ENCODE results near the gene FBH1. TPM values are rescaled to one million over a fixed set of nuclear protein-coding genes. Genes with fewer than 3 reads are reported as not detected.
"Not testable (repeated sequence)": the region's sequence is repeated elsewhere in the genome, so short reads cannot be mapped to it uniquely, and the experiment has no call there.

Gene FBH1
- total RNA-seq, 1 donor from 2014 or later = 69.4 TPM

DNA sequence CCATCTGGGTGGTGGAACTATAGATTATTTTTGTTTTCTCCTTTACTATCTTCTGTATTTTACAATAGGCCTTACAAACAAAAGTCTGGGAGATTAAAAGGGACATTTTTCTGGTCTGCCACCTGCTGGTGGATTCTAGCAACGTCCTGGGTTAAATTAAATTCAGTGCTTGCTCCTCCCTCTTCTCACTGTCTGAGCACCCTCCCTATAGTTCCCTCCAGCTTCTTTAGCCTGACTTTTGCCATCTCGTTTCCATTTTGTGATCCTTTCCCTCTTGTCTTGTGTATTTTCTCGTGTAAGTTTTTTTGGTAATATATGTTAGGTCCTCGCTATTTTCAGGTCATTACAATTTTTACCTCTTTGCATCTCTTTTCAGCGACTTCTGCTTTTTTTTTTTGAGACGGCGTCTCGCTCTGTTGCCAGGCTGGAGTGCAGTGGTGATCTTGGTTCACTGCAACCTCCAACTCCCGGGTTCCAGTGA lies 16.5 kb upstream of the FBH1 start:
- intact Hi-C loops (cut with micrococcal nuclease) = loop anchor here (1.0 to 5.0 kb wide), 3 partner anchors 191 to 436 kb away; partner anchors contain the start of gene TASOR2

DNA sequence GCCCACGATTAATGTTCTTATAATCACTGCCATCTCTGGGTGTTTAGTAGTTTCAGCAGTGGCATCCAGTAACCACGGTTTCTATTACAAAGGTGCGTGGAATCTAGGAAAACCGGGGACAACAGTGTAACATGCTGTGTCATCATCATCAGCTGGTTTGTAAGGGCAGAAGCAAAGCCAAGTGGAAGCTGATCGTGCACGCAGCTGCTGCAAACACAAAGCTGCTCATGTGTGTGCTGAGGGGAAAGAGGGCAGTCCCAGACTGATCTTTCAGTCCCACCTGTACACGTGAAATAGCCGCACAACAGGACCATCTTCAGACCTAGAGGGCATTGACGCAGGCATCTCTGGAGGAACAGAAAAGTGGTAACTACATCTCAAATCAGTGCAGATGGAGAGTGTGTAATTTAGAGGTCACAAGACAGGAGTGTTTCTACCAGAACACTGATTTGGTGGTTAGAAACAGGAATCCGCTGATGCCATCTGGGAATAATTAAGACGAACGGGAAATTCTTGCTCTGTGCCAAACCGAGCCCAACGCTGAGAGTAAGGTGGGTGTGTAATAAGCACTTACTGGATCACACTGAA lies 13.8 kb upstream of the FBH1 start:
- intact Hi-C loops (cut with micrococcal nuclease) = no loop called here

DNA sequence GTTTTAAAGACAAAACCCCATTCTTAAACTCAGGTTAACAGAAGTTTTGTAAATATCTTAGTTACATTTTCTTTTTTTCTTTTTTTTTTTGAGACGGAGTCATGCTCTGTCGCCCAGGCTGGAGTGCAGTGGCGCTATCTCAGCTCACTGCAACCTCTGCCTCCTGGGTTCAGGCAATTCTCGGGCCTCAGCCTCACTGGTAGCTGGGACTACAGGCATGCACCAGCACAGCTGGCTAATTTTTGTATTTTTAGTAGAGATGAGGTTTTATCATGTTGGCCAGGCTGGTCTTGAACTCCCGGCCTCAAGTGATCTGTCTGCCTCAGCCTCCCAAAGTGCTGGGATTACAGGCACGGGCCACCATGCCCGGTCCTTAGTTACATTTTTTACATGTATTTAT lies 13.0 kb upstream of the FBH1 start:
- intact Hi-C loops (cut with micrococcal nuclease) = not testable (repeated sequence)

DNA sequence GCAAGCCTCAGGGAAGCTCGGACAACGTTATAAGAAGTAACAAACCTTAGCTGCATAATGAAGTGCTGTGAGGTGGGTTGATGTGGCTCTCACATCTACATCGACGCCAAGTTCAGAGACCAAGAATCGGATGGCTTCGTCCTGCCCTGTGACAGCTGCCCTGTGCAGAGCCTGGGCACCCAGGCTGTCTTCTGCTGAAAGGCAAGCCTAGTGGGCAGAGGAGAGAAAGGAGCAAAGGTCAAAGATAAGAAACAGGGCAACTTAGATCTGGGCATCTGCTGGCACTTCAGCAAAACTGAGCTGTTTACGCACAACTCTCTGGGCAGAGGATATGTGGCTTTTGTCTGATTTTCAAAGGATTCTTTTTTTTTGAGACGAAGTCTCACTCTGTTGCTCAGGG lies 7.1 kb upstream of the FBH1 start:
- intact Hi-C loops (cut with micrococcal nuclease) = no loop called here

DNA sequence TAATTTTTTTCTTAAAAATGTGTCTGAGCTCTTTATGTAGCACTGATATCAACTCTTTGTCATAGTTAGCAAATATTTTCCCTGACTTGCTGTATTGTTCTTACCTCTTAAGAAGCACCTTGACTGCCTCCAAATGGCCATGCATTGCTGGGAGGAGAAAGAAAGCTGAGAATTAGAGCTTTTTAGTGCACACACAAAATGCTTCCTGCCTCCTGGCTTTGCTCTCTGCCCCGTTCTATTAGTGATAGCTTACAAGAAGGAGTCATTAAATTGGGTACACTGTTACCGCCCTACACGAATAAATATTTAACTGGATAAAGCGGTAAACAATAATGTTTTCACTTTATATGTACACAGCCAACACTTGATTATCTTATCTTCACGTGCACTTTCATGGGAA lies 4.4 kb upstream of the FBH1 start:
- intact Hi-C loops (cut with micrococcal nuclease) = no loop called here

DNA sequence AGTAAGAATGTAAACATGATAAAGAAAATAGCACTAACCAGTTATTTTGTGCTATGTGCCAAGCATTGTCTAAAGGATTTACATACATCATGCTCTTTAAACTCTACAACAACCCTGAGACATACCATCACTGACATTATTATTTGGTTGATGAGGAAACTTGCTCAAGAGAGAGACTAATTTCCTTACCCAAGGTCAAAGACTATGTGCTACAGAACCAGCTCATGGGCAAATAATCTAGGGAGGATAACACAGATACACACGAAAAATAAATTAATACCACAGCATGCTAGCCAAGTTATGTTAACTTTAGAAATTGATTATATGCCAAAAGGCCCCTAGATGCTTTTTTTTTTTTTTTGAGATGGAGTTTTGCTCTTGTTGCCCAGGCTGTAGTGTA lies 3.0 kb upstream of the FBH1 start:
- intact Hi-C loops (cut with micrococcal nuclease) = no loop called here

DNA sequence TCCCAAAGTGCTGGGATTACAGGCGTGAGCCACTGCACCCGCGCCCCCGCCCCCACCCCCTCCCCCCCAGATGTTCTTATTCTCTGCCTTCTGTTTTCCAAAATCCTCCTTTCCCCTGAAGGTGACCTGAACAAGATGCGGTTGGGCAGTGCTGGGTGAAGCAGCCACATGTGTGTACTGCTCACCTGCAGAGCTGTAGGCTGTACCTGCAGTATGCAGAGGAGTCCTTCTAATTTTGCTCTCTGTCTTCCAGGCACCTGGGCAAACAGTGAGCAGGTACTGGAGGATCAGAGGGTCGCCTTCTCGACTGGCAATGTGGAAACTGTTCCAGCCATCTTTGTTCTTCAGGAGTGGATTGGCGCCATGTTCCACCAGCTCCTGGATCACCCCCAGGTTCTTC lies 2.4 kb upstream of the FBH1 start:
- intact Hi-C loops (cut with micrococcal nuclease) = loop anchor here (2.0 kb wide), 1 partner anchor 203 kb away; the partner anchor contains the start of gene TASOR2

DNA sequence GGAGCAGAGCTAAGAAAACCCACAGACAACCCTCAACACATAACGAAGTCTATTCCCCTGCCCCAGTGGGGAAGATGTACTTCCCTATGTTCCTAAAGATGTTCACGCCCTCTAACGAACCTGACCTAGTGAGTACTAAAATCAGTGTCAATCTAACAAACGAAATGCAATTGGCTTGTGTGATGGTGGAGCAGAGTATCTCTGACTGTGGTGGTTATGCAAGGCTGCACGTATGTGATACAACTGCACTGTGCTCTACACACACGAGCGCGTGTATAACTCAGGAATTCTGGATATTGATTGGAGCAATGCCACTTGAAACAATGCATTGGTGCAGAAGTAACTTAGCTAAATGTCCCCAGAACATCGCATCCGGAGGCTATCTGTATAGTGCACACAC lies 1.7 kb upstream of the FBH1 start:
- intact Hi-C loops (cut with micrococcal nuclease) = loop anchor here (2.0 kb wide), 1 partner anchor 204 kb away; the partner anchor contains the start of gene TASOR2

DNA sequence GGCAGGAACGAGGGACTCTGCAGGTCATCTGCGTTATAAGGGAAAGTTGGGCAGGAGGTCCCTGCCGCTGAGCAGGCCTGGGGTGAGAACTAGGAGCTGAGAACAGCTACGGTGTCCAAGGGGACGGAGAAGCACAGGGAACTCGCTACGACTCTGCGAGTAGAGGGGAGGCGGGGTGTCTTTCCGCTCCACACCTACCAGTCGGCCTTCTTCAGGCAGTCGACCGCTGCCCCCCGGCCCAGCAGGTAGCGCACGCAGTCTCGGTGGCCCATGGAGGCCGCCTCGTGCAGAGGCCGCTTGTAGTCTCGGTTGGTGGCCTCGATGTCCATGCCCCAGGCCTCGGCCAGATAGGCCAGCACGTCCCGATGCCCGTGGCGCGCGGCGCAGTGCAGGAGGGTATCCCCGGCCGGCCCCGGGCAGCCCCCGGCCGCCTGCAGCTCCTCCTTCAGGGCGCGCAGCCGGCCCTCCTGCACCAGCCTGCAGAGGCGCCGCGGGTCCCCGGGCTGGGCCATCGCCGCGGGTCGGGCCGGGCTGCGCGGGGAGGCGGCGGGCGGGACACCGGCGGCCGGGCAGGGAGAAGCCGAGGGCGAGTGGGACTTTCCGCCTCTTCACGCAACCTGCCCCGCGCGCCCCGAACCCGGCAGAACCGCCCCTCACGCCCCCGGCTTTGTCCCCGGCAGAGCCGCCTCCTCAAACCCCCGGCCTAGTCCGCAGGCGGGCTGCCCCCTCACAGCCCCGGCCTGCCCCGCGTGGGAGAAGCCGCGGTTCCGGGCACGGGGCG lies 1.0 kb upstream of the FBH1 start:
- intact Hi-C loops (cut with micrococcal nuclease) = loop anchor here (2.0 kb wide), 1 partner anchor 204 kb away; the partner anchor contains the start of gene TASOR2

DNA sequence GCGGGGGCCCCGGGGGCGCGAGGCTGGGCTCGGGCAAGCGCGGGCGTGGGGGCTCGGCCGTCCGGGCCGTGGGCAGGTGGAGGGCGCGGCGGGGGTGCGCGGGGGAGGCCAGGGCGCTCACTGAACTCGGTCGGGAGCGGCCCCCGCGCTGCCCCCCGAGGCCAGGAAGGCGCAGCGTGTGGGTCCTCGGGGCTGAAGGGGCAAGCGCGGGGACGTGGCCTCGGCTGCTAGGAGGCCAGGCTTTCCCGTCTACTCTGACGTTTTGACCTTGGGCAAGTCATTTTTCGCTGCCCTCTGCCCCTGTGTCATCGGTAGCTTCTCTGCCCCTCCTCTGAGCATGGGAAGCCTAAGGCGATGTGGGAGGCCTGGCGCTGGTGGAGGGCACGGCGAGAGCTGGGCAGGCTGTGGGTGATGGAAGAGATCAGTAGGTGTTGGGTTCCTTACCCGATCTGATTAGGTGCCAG lies 441 bp downstream of the FBH1 start:
- intact Hi-C loops (cut with micrococcal nuclease) = loop anchor here (1.0 kb wide), 3 partner anchors 77 to 198 kb away; partner anchors contain the start of gene GDI2

DNA sequence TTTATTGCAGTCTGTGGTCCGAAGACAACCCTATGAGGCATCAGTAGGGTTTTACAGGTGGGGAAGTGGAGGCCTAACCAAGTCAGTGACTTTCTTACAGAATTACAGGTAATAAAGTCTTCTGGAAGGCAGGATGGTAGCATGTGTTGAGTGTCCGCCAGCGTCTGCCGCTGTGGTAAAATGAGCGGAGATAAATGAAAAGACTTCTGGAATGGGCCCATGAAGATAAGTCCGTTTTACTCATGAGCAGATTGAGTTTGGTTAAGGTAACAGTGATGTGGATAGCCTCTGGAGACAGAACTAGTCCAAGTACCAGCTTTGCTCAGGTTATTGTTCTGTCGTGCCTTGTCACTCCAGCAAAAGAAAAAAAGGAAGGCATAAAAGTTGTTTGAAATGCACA lies 966 bp downstream of the FBH1 start:
- intact Hi-C loops (cut with micrococcal nuclease) = no loop called here

DNA sequence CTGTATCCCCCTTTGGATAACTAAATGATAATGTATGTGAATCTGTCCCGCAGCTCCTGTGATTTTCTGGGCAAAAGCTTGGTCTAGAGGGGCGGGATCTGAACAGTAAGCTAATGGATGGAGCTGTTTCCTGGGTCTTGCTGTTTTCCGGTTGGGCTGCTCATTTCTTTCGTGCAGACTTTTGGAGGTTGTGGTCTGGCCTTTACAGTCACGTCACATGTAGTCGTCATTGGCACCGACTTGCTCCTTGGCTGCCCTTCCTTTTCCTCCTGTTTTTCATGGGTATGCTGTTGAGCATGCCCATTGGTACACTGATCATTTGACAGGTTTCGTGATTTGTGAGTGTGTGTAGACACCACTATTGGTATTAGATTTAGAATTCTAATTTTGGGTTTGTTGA lies 2.0 kb downstream of the FBH1 start:
- intact Hi-C loops (cut with micrococcal nuclease) = no loop called here

DNA sequence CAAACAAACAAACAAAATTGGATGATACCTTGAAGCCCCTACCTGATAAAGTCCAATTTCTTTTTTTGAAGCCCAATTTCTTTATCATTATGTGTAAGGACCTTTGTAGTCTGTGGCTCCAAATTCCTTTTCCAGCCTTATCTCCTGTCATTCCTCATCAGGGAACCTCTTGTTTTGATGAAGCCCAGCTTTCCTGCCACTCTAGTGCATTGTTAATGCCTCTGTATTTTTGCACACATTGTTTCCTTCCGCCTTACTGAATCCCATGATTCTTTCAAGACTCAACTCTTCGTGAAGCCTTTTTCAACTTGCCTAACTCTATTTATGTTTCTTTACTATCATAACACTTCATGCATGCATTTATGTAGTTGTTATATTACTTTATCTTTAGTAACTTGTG lies 3.3 kb downstream of the FBH1 start:
- intact Hi-C loops (cut with micrococcal nuclease) = no loop called here

DNA sequence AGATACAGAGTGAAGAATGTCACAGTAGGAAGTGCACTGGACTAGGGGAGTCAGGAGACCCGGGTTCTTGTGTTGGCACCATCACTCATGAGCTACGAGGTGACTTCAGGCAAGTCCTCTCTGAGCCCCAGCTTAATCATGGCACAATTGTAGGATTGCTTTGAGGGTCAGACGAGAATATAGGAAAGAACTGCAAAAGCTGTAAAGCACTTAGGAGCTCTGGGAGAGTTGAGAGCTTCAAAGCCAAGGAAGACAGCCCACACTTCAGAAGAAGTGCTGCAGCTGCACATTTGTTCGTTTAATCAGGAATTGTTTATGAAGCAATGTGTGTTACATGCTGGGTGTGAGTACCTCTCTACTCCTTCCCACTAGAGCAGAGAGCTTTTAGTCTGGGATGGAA lies 4.4 kb downstream of the FBH1 start:
- intact Hi-C loops (cut with micrococcal nuclease) = no loop called here

DNA sequence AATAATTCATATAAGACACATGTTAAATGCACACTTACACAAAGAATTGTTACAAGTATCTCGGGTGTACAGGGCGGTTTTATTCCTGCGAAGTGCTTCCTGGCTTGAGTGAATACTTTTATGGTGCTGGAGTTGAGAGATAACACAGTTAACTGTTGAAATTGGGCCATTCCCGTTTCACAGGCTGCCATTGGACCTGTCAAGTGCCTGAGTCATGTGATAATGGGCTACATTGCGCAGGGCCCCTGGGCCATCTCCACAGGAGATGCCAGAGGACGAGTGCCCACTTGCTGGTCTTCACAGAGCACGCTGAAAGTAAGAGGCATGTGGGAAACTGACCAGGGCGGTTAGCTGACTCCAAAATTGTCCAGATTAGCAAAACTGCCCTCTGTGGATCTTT lies 4.8 kb downstream of the FBH1 start:
- intact Hi-C loops (cut with micrococcal nuclease) = no loop called here

DNA sequence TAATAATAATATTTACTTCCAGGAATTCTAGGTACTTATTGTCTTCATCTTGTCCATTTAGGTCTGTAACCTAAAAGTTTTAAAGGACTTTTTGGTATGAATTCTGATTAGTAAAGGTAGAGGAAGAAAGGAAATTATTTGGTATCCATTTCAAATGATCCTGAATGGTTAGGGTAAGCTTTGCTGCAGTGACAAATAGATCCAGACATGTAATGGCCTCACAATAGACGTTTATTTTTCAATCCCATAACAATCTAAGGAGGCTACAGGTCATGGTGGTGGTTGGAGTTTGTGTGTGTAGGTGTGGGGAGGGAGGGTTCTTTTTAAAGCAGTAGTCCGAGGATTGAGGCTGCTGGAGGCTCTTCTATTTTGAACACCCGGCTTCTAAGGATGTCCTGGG lies 5.3 kb downstream of the FBH1 start:
- intact Hi-C loops (cut with micrococcal nuclease) = no loop called here

DNA sequence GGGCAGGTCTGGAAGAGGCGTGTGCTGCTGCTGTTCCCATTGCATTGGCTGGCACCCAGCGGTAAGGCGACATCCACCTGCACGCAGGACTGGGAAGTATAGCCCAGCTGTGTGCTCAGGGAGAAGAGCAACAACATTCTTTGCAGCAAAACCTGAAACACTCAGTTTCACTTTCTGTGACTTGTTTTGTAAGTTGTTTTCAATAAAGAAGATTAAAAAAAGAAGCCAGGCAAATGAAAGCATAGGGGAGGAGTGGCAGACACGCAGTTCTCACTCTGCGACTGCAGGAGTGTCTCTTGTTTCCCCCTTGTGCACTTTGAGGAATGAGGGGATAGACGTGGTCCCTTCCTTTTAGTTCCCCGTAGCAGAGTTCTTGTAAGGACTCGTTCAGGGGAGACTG lies 5.8 kb downstream of the FBH1 start:
- intact Hi-C loops (cut with micrococcal nuclease) = no loop called here

DNA sequence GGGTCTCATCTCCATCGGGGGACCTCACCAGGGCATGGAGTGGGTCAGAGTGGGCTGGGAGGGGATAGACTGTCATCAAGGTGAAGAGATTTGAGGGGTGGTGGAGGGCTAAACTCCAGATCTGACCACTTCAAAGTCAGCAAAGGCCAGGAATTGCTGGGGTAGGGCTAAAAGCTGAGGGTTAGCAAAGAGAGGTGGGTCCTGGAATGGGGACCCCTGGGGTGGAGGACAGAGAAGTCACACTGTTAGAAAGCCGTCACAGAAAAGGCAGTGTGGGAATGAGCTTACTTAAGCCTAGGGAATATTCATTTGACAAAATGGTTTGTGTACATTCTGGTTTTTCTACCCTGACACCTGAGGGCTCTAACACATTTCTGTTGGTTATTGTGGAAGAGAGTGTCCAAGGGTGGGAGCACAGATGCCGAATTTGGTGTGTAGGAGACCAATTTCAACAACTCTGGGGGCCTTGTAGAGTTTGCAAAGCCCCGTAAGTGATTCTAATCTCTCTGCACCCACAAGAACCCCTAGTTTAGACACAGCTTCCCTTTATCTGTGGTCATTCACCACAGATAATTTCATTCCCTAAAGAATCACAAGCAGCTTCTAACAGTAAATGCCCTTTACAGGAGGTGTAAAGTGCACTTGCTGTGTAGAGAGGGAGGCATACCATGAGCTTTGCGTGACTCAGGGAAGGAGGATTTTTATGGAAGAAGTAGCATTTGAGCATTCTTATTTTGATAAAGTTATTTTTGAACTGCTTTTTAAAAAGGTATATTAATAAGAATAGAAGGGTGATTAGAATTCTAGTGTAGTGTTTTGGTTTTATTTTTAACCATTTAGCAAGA lies 6.4 kb downstream of the FBH1 start:
- intact Hi-C loops (cut with micrococcal nuclease) = no loop called here

DNA sequence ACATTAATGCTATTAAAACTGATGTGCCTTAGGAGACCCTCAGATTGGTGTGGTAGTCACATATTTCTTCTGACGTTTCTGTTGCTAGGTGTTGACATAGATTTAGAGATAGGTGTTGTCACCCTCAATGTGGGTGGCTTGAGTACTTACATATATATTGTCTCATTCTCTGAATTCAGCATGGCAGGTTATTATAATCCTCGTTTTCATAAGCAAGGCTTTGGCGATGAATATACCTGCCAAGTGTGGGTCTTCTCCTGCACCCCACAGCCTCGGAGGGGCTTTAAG lies 7.0 kb downstream of the FBH1 start:
- intact Hi-C loops (cut with micrococcal nuclease) = no loop called here

DNA sequence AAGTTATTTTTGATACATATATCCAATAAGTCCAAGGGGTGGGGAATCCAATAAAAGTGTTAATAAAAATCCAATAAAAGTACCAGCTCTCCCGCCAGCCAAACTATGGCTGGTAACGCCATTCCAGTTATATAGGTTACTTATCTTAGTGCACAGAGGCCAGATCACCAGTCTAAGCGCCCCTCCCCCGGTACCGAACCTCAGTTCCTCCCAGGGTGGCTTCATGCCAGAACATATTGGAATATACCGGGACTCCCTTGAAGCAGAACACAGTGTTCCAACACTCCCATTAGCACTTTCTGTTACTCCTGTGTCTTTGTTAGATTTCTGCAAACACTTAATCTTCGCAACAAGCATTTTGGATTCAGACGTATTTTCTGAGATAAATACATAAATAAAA lies 7.5 kb downstream of the FBH1 start:
- intact Hi-C loops (cut with micrococcal nuclease) = no loop called here

DNA sequence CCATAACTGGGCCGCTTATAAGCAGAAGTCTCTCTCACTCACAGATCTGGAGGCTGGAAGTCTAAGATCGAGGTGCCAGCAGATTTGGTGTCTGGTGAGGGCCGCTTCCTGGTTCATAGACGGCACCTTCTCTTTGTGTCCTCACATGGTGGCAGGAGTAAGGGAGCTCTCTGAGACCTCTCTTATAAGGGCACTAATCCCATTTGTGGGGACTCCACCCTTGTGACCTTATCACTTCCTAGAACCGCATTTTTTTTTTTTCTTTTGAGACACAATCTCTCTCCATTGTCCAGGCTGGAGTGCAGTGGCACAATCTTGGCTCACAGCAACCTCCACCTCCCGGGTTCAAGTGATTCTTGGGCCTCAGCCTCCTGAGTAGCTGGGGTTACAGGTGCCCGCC lies 8.1 kb downstream of the FBH1 start:
- intact Hi-C loops (cut with micrococcal nuclease) = no loop called here

DNA sequence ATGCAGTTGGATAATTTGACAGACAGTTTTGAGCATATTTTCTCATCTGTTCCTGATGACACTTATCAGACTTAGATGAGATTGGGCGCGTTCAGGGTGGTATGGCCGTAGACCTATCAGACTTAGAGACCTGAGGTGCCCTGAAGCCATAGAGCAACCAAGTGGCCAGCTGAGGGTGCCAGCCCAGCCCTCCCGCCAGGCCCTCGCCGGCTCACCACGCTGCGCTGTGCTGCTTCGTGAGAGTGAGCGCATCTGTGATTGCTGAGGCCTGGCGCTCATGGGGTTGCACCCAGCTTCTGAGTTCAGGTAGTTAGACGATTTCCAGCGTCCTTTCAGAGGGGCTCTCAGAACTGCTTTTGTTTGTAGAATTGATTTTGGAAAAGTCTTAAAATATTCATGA lies 10.2 kb downstream of the FBH1 start:
- intact Hi-C loops (cut with micrococcal nuclease) = no loop called here
